HG02884 (cell line): ENCODE results near the gene GSTM2.
"Not testable (repeated sequence)": the region's sequence is repeated elsewhere in the genome, so short reads cannot be mapped to it uniquely, and the experiment has no call there.

ENCODE experiments used
- ATAC-seq: cut with Tn5 transposase; IDR thresholded peaks from one replicate; pipeline ENCODE4 v1.9.1; 2021; ENCODE audit warnings: mild to moderate bottlenecking, moderate library complexity; ENCODE audit not compliant: unreplicated experiment

The GSTM2 gene

DNA sequence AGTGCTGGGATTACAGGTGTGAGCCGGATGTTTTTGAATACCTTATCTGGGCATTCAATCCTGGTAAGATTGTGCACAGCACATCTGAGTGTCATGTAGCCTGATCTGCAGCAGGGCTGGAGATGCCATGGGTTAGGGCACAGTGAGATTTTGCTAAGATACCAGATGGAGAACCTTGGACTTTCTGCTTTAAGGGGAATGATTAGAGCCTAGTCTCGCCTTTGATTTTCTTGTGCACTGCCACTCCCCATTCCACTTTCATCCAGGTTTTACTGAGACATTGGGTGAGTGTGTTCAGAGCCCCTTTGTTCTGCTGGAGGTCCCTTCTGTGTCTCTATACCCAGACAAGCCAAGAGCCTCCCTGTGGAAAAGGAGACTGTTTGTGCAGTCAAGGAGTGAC is 6.0 kb downstream of the GSTM2 start:
- not testable (repeated sequence) for ATAC-seq

DNA sequence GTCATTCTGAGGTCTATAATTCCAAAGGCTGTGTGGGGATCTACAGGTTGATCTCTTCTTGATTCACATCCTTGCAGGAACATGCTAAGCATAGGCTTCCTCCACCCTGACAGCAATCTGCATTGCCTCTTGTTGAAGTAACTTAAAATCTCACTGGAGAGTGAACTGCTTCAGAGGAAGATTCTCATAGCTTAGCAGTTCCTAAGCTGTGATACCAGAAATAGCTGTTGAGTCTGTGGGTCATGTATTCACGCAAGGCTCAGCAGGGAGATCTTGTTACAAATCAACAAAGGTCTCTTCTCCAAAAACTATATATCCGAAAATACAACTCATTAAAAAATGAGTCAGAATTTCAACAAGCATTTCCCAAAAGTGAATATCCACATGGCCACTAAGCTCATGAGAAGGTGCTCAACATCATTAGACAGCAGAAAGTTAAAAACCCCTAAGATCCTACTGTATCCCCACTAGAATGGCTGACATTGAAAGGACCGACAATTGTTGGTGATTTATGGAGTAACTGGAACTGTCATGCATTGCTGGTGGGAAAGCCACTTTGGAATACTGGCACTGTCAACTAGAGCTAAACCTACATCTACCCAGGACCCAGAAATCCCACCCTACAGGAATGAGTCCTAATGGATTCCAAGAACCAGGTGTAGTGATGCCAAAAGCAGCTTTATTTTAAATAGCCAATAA is 9.0 kb downstream of the GSTM2 start:
- not testable (repeated sequence) for ATAC-seq

DNA sequence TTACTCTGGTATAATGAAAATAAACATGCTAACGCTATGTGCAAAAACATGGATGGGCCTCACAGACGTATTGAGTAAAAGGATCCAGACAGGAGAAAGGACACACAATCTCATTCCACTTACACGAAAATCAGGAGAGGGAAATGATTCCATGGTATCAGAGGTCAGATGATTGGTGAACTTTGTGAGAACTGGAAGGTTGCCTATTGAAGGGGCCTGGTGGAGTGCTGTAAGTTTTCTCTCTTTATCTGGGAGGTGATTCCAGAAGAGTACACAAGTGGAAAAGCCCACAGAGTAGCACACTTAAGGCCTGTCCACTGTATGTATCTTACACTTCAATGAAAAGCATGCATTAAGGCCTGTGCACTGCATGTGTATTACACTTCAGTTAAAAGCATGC is 9.6 kb downstream of the GSTM2 start:
- no peak for ATAC-seq

DNA sequence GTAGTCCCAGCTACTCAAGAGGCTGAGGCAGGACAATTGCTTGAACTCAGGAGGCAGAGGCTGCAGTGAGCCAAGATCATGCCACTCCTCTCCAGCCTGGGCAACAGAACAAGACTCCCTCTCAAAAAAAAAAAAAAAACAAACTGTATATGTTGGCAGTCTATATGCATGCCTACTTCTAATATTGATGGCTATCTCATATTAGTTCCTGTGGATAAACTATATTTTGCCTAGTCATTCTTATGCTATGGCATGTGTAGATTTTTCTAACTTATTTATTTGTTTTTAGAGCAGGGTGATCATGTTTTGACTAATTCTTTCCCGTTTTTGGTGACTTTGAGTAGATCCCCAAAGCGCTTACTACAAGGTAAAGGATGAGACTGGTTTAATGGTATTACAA is 10.8 kb downstream of the GSTM2 start:
- ATAC-seq, result not testable (repeated sequence)

DNA sequence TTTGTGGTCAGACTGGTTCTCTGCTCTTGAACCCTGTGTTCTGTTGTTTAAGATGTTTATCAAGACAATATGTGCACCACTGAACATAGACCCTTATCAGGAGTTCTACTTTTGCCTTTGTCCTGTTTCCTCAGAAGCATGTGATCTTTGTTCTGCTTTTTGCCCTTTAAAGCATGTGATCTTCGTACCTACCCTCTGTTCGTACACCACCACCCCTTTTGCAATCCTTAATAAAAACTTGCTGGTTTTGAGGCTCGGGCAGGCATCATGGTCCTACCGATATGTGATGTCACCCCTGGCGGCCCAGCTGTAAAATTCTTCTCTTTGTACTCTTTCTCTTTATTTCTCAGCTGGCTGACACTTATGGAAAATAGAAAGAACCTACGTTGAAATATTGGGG is 16.9 kb downstream of the GSTM2 start:
- ATAC-seq, result not testable (repeated sequence)

DNA sequence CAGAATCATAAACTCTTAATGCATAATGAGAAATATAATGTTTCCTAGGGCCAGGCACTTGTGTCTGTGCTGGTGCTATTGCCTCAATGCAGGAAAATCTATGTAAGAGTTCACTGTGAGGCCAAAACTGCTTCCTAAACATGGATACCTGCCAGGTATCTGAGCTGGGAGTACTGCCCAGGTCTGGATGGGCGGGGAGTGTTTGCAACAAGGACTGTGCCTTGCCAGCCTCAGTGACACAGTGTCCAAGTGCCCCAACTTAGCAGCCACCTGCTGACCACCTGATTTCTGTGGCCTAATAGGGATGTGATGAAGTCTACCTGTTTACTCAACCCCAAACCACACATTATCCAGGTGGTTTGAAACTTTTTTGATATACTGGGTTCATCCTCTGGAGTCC is 17.5 kb downstream of the GSTM2 start:
- ATAC-seq, result not testable (repeated sequence)

DNA sequence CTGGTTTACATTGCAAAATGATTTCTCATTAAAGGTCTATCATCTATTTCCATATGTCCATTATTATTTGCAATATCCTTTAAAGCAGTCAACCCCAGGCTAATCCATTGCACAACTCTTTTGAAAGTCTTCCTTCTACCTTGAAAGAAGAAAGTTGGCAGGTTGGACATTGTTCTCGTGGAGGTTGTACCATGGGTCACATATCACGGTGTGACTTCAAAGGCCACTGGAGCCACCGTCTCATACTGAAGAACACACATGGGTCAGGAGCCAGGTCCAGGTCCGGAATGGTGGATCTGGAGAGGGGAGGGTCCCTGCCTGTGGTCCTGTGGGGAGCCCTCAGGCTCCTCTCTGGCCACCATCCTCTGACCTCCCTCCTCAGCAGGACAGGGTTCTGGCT is 18.0 kb downstream of the GSTM2 start:
- not testable (repeated sequence) for ATAC-seq

DNA sequence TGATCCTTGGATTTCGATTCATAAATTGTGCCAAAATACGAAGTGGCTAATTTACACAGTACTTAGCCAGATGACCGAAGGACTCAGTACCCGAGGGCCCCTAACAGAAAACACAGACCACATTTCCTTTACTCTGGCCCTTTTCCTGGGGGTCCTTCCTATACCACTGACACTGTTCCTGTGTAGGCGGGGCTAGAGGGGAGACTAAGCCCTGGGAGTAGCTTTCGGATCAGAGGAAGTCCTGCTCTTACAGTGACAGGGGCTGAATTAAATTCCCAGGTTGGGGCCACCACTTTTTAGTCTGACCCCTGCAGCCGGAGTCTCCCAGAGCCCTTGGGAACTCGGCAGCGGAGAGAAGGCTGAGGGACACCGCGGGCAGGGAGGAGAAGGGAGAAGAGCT is 19.3 kb downstream of the GSTM2 start:
- ATAC-seq, result not testable (repeated sequence)

DNA sequence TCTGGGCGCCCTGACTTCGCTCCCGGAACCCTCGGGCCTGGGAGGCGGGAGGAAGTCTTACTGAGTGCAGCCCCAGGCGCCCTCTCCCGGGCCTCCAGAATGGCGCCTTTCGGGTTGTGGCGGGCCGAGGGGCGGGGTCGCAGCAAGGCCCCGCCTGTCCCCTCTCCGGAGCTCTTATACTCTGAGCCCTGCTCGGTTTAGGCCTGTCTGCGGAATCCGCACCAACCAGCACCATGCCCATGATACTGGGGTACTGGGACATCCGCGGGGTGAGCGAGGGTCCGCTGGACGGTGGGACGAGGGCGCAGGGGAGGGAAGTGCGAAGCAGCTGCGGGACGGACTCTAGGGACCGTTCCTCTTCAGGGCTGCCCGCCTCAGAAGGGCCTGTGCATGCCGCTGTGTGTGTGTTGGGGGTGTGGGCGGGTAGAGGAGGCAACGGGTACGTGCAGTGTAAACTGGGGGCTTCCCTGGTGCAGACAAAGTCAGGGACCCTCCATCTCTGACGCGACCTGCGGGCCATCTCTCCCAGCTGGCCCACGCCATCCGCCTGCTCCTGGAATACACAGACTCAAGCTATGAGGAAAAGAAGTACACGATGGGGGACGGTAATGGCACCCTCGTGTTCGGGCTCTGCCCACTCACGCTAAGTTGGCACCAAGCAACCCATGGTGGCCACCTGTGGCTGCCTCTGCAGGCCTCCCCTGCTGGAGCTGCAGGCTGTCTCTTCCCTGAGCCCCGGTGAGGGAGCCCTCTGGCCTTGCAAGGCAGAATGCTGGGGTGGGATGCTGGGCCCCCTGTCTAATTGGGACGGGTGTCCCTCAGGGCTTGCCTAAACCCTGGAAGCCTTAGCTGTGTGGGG is 20.0 kb downstream of the GSTM2 start, which contains the start of gene GSTM1:
Gene GSTM1, plus strand, starts transcription at position 177 of the 859 bp plus-strand sequence. Its CDS starts 57 bp downstream, at position 234.
- ATAC-seq, result peak; percentile 98

DNA sequence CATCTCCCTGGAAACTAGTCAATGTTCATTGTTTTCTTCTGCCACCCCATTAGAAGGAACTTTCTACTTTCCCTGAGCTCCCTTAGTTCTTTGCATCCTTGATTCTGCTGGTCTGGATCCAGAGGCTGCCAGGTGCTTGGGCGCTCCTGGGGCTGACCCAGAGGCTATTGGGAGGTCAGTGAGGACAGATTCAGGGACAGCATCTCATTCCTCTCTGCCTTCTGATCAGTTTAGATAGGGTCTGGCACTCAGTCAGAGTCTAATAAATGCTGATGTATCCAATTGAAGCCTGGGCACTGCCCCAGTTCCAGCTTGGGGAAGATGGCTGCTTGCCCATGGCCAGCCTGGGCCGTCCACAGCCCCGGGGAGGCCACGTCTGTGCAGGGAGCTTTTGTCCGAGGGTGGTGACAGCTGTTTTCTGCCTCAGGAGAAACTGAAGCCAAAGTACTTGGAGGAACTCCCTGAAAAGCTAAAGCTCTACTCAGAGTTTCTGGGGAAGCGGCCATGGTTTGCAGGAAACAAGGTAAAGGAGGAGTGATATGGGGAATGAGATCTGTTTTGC is 22.1 kb downstream of the GSTM2 start:
- no peak for ATAC-seq

DNA sequence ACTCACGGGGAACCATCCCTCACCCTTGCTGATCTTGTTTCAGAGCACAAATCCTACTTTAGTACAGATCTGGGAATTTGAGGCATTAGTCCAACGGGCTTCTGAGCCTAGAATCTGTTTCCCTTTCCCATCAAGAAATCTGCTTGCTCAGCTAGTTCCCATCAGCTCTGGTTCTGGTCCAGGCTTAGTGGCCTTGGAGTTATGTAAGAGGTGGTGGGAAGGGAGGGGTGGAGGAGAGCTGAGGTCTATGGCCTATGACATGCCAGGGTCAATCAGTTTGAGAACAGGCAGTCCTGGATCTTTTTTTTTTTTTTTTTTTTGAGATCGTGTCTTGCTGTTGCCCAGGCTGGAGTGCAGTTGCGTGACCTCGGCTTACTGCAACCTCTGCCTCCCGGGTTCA is 23.9 kb downstream of the GSTM2 start:
- ATAC-seq, result no peak

DNA sequence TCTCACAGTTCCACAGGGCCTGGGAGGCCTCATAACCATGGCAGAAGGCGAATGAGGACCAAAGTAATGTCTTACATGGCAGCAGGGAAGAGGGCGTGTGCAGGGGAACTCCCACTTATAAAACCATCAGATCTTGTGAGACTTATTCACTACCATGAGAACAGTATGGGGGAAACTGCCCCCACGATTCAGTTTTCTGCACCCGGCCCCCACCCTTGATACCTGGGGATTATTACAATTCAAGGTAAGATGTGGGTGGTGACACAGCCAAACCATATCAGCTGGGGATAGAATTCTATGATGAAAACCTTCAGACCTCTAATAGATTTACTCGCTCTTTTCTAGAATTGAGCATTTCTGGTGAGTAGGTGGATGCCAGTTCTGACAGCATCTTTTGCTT is 26.5 kb downstream of the GSTM2 start:
- ATAC-seq, result not testable (repeated sequence)

DNA sequence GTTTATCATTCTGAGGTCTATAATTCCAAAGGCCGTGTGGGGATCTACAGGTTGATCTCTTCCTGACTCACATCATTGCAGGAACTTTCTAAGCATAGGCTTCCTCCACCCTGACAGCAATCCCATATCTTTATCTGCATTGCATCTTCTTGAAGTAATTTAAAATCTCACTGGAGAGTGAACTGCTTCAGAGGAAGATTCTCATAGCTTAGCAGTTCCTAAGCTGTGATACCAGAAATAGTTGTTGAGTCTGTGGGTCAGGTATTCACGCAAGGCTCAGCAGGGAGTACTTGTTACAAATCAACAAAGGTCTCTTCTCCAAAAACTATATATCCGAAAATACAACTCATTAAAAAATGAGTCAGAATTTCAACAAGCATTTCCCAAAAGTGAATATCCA is 27.3 kb downstream of the GSTM2 start:
- not testable (repeated sequence) for ATAC-seq

DNA sequence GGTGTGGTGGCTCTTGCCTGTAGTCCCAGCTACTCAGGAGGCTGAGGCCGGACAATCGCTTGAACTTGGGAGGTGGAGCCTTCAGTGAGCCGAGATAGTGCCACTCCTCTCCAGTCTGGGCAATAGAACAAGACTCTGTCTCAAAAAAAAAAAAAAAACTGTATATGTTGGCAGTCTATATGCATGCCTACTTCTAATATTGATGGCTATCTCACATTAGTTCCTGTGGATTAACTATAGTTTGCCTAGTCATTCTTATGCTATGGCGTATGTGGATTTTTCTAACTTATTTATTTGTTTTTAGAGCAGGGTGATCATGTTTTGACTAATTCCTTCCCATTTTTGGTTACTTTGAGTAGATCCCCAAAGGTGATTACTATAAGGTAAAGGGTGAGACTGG is 29.2 kb downstream of the GSTM2 start:
- ATAC-seq, result no peak

DNA sequence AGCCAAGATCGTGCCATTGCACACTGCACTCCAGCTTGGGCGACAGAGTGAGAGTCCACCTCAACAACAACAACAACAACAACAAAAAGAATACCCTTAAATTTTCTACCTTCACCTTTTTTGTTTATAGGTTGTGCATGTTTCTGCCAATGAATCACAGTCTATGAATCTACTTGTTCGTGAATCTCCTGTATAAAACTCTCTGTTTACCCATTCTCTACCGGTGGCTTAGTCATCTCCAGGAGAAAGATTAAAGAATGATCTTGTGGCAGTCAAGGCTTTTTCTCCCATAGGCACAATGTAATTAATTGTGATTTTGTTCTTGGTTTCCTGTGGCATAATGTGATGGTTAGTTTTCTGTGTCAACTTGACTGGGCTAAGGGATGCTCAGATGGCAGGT is 30.0 kb downstream of the GSTM2 start:
- not testable (repeated sequence) for ATAC-seq

DNA sequence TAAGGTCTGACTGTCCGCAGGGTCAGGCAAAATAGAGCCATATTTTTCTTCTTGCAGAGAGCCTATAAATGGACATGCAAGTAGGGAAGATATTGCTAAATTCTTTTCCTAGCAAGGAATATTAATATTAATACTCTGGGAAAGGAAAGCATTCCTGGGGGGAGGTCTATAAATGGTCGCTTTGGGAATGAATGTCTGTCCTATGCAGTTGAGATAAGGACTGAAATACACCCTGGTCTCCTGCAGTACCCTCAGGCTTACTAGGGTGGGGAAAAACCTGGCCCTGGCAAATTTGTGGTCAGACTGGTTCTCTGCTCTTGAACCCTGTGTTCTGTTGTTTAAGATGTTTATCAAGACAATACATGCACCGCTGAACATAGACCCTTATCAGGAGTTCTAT is 35.1 kb downstream of the GSTM2 start:
- ATAC-seq, result not testable (repeated sequence)

DNA sequence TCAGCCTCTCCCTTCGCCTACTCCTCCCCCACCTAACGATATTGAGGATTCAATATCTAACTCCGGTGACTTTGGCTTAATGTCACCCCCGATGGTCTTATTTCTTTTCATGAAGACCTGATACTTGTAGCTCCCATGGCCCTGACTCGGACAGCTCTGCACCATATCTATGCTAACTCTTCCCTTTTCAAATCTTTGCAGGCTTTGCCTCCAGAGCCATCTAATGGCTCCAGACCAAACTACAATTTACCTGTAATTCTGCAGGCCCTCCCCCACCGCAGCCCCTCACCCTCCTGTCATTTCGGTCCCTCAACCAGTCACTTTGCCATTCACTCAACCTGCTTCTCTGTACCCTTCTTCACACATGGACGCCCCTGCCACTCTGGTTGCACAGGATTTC is 36.3 kb downstream of the GSTM2 start:
- ATAC-seq, result no peak

DNA sequence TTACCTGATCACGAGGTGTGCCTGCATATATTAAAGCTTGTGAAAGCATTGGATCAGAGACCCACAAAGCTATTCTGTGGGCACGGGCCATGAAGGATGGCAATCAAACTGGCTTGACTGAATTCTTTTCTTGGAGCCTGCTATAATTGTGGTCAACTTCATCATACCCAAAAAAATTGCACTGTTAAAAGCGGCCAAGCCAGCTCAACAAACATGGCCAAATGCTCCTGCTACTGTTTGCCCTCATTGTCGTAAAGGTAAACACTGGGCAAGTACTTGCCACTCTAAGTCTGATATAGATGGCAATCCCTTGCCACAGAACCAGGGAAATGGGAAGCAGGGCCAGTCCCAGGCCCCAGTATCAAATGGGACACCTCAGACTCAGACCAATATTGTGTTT is 37.6 kb downstream of the GSTM2 start:
- ATAC-seq, result no peak

DNA sequence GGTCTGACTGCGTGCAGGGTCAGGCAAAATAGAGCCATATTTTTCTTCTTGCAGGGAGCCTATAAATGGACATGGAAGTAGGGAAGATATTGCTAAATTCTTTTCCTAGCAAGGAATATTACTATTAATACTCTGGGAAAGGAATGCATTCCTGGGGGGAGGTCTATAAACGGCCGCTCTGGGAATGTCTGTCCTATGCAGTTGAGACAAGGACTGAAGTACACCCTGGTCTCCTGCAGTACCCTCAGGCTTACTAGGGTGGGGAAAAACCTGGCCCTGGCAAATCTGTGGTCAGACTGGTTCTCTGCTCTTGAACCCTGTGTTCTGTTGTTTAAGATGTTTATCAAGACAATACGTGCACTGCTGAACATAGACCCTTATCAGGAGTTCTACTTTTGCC is 41.1 kb downstream of the GSTM2 start:
- ATAC-seq, result not testable (repeated sequence)

DNA sequence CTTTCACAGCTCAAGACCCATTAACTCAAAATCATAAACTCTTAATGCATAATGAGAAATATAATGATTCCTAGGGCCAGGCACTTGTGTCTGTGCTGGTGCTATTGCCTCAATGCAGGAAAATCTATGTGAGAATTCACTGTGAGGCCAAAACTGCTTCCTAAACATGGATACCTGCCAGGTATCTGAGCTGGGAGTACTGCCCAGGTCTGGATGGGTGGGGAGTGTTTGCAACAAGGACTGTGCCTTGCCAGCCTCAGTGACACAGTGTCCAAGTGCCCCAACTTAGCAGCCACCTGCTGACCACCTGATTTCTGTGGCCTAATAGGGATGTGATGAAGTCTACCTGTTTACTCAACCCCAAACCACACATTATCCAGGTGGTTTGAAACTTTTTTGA is 42.0 kb downstream of the GSTM2 start:
- not testable (repeated sequence) for ATAC-seq

DNA sequence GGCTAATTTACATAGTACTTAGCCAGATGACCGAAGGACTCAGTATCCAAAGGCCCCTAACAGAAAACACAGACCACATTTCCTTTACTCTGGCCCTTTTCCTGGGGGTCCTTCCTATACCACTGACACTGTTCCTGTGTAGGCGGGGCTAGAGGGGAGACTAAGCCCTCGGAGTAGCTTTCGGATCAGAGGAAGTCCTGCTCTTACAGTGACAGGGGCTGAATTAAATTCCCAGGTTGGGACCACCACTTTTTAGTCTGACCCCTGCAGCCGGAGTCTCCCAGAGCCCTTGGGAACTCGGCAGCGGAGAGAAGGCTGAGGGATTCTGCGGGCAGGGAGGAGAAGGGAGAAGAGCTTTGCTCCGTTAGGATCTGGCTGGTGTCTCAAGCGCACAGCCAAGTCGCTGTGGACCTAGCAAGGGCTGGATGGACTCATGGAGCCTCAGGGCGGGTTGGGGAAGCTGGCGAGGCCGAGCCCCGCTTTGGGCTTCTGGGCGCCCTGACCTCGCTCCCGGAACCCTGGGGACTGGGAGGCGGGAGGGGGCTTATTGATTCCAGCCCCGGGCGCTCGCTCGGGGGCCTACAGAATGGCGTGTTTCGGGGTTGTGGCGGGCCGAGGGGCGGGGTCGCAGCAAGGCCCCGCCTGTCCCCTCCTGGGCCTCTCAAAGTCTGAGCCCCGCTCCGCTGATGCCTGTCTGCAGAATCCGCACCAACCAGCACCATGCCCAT is 43.9 kb downstream of the GSTM2 start, which contains the start of gene GSTM5:
Gene GSTM5, plus strand, starts transcription at position 659 of the 728 bp plus-strand sequence. Its CDS starts 62 bp downstream, at position 721.
- not testable (repeated sequence) for ATAC-seq
